Esophagus squamous epithelium (tissue), 5 donors: ENCODE results near the gene SH3PXD2B. TPM values are rescaled to one million over a fixed set of nuclear protein-coding genes. Genes with fewer than 3 reads are reported as not detected.
"Not testable (repeated sequence)": the region's sequence is repeated elsewhere in the genome, so short reads cannot be mapped to it uniquely, and the experiment has no call there.

Experiments used
- DNase-seq: peaks from one replicate; lab custom pipeline; 2025; lab: John Stamatoyannopoulos, UW
- H3K27ac ChIP-seq, 4 donors: fragments of 200-600 bp; sonication (generic); one replicate each; pipeline ENCODE4 v1.5.1; 2016 to 2019; ENCODE audit warnings: mild to moderate bottlenecking in 1 of 4
- H3K27me3 ChIP-seq, 4 donors: fragments of 200-600 bp; sonication (generic); 1 replicate in 3 of 4; 2 replicates in 1 of 4; pipeline versions ENCODE4 v1.5.1 to v1.6.0; 2017 to 2021; ENCODE audit warnings: antibody characterized with exemption in 1 of 4
- H3K36me3 ChIP-seq, 3 donors: fragments of 200-600 bp; sonication (generic); one replicate each; pipeline ENCODE4 v1.5.1; 2016 to 2019
- H3K4me1 ChIP-seq, 3 donors: fragments of 200-600 bp; sonication (generic); one replicate each; pipeline ENCODE4 v1.5.1; 2017 to 2019
- H3K4me3 ChIP-seq, 4 donors: fragments of 200-600 bp; sonication (generic); 1 replicate in 3 of 4; 2 replicates in 1 of 4; pipeline ENCODE4 v1.5.1; 2016 to 2019; ENCODE audit warnings: mild to moderate bottlenecking in 2 of 4, moderate library complexity in 1 of 4
- H3K9me3 ChIP-seq, 3 donors: fragments of 200-600 bp; sonication (generic); one replicate each; pipeline ENCODE4 v1.5.1; 2016 to 2019
- CTCF ChIP-seq, 6 experiments: fragments of 450-650 bp in 4 of 6; fragments of 200-600 bp in 2 of 6; sonication (generic) in 2 of 6; IDR thresholded peaks; one replicate each; pipeline ENCODE4 v1.5.1; 2016 to 2019; ENCODE audit warnings: antibody characterized with exemption in 6 of 6, mild to moderate bottlenecking in 4 of 6, moderate library complexity in 4 of 6
- POLR2A ChIP-seq, 4 donors: fragments of 450-650 bp; IDR thresholded peaks; one replicate each; pipeline ENCODE4 v1.6.1; 2017; ENCODE audit warnings: antibody characterized with exemption in 4 of 4, mild to moderate bottlenecking in 4 of 4, moderate library complexity in 3 of 4
- WGBS, 2 donors: methylation state at CpG; one replicate each; pipeline ENCODE4 v1.1.5; 2018; 5-methylcytosine and 5-hydroxymethylcytosine counted together
- intact Hi-C: fragments of 100-400 bp; cut with DNase I; formaldehyde crosslinking; loops from one replicate; pipeline ENCODE4 v1.15.0; 2022
- total RNA-seq, 4 donors: library from RNA; depleted of rRNA; stranded (reverse); fragments of >200 nt; gene quantifications; one replicate each; pipeline ENCODE4 v1.1.0, GENCODE V29; 2016
- donor health status: DM: yes; HTN: yes; CAD: no.

Gene SH3PXD2B
- total RNA-seq, 4 donors from 2014 or later = 7.1 to 22.1 (median 13.8) TPM

- WGBS, 2 donors = 75 to 94% methylated on average over 5 to 9 of the region's 26 CpGs
- H3K4me3 ChIP-seq = no peak overlapping the region
- intact Hi-C loops = no loop called here
Observed at GRCh38 chr5:172350212-172351181, 103.8 kb downstream of the SH3PXD2B start.

GRCh38 chr5:172348733-172349132 is 105.6 kb downstream of the SH3PXD2B start:
- H3K4me1 ChIP-seq, H3K9me3 ChIP-seq, H3K4me3 ChIP-seq, intact Hi-C loops, DNase-seq, H3K27me3 ChIP-seq, H3K27ac ChIP-seq: not testable (repeated sequence)
- 68 to 83% methylated on average over 3 to 4 of the region's 5 CpGs for WGBS, 2 donors
- peaks cover 19 to 98% (median 19%) of the 10 kb centered on the region in 3 donors for H3K36me3 ChIP-seq

More at GRCh38 chr5:172350212-172351181, 103.8 kb downstream of the SH3PXD2B start:
- DNase-seq = no peak
- no peak overlapping the region for H3K27ac ChIP-seq
- H3K9me3 ChIP-seq = no peaks in the 10 kb centered on the region
- peaks cover 23 to 99% (median 26%) of the 10 kb centered on the region in 3 donors for H3K36me3 ChIP-seq
- no peaks in the 10 kb centered on the region for H3K27me3 ChIP-seq
- TF ChIP-seq CTCF (IDR thresholded peaks at IDR 0.05) = no peak
- no peak for TF ChIP-seq POLR2A (IDR thresholded peaks at IDR 0.05)
- no peaks in the 10 kb centered on the region for H3K4me1 ChIP-seq

GRCh38 chr5:172348084-172348483 is 106.2 kb downstream of the SH3PXD2B start:
- 76 to 85% methylated on average over 5 of the region's 5 CpGs for WGBS, 2 donors
- H3K36me3 ChIP-seq = peaks cover 13 to 98% (median 15%) of the 10 kb centered on the region in 3 donors
- H3K4me1 ChIP-seq = no peaks in the 10 kb centered on the region

DNA sequence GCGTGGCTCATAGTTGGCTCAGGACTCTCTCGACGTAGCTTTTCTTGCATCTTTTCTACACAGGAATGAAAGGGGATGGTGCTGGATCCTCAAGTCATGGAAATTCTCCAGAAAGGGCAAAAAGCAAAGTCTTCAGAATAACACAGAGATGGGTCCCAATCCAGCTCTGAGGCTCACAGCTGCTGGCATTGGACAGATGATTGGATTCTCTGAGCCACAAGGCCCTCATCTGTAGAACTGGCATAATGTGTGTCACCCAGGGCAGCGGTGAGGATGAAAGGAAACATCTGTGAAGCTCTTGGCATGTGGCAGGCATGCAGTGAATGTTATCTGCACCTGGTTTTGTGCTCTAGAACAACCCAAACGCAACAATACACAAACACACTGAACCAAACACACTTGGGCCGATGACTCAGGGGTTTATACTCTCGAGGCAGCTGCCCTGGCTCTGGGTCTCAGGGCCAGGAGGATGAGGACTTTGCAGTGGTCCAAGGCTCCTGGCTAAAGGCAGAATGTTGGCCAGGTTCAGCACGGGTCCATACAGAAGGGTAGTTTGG is 106.8 kb downstream of the SH3PXD2B start:
- Histone ChIP-seq H3K4me3 (no peak overlapping the region), H3K36me3 (peaks cover 13 to 98% (median 17%) of the 10 kb centered on the region in 3 donors), H3K4me1 (no peaks in the 10 kb centered on the region), H3K27me3 (no peaks in the 10 kb centered on the region), H3K9me3 (no peaks in the 10 kb centered on the region), H3K27ac (no peak overlapping the region)
- intact Hi-C loops = no loop called here
- no peak for DNase-seq
- WGBS, 2 donors = 63 to 89% methylated on average over 4 to 8 of the region's 8 CpGs
- TF ChIP-seq CTCF (IDR thresholded peaks at IDR 0.05) (no peak), POLR2A (IDR thresholded peaks at IDR 0.05) (no peak)

More at GRCh38 chr5:172348084-172348483, 106.2 kb downstream of the SH3PXD2B start:
- H3K27me3 ChIP-seq = no peaks in the 10 kb centered on the region
- DNase-seq = no peak
- no peak overlapping the region for H3K4me3 ChIP-seq
- H3K9me3 ChIP-seq = no peaks in the 10 kb centered on the region
- intact Hi-C loops = no loop called here
- TF ChIP-seq CTCF (IDR thresholded peaks at IDR 0.05) = no peak
- TF ChIP-seq POLR2A (IDR thresholded peaks at IDR 0.05) = no peak
- H3K27ac ChIP-seq = no peak overlapping the region

- WGBS, 2 donors = 86 to 94% methylated on average over 2 to 11 of the region's 11 CpGs
- Histone ChIP-seq H3K27me3 (no peaks in the 10 kb centered on the region), H3K4me3 (no peak overlapping the region), H3K36me3 (peaks cover 13 to 98% (median 17%) of the 10 kb centered on the region in 3 donors), H3K4me1 (no peaks in the 10 kb centered on the region), H3K9me3 (no peaks in the 10 kb centered on the region), H3K27ac (no peak overlapping the region)
- DNase-seq = no peak
- no peak for TF ChIP-seq CTCF (IDR thresholded peaks at IDR 0.05)
- no peak for TF ChIP-seq POLR2A (IDR thresholded peaks at IDR 0.05)
- intact Hi-C loops = no loop called here
Observed at GRCh38 chr5:172345881-172346280, 108.4 kb downstream of the SH3PXD2B start.
